Measurements from ENCODE around the gene HLA-DMA.
A peak's percentile ranks its signal among the peaks of the same experiment; 100 is the strongest.

The HLA-DMA gene

DNA sequence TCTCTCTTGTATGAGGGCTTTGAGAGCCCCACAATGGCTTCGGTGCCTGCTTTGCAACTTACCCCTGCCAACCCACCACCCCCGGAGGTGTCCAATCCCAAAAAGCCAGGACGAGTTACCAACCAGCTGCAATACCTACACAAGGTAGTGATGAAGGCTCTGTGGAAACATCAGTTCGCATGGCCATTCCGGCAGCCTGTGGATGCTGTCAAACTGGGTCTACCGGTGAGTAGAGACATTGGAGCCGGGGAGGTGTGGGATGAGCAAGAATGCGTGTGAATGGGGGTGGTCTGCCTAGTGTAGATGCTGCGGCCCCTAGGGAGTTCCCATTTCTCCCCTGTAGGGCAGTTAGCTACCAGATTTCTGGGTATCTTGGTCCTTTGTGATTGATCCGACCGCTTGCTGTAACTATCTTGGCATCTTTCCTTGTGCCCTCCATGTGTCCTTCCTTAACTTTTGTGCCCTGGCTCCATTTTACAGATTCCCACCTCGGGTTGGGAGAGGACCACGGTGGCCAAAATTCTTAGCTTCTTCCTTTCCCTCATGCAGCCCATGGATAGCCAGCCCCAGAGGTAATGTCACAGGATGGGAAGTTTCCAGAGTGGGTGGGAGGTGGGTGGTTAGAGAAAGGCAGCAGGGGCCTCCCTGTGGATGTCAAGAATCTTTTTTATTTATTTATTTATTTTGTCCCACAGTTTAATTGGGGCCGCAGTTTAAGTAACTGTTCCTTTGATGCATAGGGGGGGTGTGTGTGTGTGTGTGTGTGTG is 21.8 kb upstream of the HLA-DMA start:
- DNase-seq = no peak

DNA sequence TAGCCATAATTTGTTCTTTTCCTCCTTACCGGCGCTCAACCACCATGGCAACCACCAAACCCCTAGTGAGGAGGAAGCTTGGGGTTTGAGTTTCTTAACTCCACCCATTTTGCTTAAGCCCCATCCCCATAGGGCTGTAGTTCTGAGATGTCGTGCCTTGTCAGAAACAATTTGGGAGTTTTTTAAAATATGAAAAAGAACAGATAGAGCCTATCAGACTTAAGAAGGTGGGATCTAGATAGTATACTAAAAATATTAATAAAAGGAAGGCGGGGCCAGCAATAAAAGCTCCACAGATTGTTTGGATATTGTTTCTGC is 21.1 kb upstream of the HLA-DMA start:
- DNase-seq = peak in 2 of 56 donors; percentile 5 to 22

DNA sequence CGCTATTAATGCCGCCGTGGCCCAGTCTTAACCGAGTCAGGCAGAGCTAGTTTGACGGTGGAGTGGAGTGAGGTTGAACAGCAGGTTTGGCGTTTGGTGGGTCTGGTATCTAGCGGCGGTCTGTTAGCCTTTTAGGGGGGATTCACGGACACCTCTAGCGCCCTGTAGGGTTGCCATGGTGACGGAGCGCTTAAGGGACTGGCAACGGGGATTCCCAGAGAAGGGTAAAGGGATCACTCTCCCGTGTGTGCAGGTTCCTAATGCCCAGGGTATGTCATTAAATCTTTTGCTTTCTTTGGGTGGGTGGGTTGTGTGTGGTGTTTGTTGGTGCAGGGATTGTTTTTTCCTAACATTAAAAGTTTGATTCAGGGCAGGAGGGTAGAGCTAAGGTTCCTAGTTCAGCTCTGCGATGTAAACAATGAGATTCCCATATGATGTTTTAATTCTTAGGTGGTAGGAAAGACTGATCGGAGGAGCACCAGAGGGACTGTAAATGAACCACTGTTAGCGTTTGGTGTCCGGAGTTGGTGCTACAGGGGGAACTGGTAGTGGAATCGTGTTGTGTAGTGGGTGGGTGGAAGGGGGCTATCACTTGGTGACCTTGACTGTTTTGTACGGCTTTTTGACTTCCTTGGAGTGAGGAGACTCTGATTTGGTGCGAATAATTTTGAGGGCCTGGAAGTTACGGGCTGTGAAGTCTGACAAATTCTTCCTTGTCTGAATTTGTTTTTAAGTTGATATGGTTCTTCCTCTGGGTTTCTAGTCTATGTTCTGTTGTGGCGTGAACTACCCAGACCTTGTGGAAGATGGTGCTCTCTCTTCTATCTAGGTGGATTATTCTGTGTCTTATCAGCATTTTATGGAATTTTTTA is 20.5 kb upstream of the HLA-DMA start:
- peak in 8 of 56 donors; percentile 9 to 56 (median 48) for DNase-seq

DNA sequence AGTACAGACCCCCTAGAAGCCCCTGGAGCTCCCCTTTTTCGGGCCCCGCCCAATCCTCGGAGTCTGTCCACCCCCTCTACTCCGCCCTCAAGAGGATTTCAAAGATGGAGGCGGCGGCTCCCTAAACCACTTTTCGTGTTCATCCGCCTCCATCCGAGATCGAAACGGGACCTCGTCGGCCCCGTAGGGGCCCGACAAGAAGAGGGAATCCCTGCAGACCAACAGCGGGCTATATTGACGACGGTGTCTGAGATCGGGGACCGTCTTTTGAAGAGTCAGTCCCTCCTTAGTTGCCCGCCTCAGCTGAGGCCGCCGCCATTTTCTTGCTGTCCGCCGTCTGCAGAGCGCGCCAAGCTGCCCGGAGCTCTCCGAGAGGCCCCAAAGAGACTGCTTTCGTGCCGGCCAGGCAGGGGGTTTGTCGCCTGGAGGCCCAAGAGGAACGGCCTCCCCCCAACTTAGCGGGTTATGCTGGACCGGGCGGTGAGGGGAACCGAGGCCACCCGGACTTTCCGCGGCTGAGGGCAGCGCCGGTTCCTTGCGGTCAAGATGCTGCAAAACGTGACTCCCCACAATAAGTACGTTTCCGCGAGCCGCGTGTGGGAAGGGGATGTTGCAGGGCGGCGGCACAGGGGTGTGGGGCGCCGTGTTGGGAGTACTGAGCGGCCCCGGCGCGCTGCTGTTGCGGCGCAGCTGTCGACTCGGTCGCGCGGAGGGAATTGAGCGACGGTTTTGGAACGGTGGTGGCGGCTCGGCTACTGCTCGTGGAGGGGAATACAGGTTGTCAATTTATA is 19.7 kb upstream of the HLA-DMA start:
- DNase-seq = peak in 19 of 56 donors; percentile 29 to 92 (median 63)

DNA sequence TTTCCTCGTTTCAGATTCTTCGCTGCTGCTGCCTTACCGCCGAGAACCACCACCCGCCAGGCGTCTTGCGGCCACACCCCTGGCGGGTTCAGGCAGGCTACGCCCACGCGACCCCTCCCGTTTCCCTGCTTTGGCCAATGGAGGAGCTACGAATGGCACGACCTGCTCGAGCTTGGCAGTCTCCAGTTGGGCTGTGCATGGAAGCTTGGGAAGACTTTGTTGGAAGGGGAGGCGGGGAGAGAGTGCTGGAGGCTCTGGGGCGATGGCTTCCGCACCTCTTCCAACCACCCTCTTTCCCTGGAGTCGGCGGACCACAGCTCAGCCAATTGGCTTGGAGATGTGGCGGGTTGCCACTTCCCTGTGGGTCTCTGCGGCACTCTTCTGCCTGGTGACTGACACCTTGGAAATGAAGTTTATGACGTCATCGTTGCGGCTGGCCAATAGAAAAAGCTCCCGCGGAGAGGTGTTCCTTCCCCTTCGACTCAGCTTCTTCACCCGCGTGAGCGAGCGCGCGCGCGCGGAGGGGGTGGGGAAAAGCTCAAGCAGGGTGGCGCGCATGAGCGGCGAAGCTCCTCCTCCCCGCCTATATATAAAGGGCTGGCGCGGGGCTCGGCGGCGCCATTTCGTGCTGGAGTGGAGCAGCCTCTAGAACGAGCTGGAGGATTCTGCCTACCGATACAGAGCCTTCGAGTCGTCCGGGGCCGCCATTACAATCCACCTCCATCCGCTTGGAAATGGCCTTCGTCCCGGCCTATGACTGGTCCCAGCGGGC is 18.9 kb upstream of the HLA-DMA start:
- DNase-seq = peak; percentile 93 to 100 (median 99)

DNA sequence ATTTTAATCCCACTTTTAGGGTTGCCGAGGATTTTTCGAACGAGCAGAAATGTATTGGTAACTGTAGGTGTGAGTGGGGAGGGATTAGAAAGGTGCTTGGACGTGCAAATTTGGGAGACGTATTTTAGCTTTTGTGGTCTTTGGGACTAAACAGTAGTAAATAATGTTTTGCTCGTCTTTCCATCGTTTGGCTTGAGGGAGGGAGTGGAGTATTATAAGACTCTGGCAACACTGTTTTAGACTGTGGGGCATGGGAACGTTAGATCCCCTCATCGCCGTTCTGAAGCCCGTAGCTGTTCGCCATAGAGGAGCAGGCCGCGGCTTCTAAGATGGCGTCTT is 18.3 kb upstream of the HLA-DMA start:
- DNase-seq = no peak

DNA sequence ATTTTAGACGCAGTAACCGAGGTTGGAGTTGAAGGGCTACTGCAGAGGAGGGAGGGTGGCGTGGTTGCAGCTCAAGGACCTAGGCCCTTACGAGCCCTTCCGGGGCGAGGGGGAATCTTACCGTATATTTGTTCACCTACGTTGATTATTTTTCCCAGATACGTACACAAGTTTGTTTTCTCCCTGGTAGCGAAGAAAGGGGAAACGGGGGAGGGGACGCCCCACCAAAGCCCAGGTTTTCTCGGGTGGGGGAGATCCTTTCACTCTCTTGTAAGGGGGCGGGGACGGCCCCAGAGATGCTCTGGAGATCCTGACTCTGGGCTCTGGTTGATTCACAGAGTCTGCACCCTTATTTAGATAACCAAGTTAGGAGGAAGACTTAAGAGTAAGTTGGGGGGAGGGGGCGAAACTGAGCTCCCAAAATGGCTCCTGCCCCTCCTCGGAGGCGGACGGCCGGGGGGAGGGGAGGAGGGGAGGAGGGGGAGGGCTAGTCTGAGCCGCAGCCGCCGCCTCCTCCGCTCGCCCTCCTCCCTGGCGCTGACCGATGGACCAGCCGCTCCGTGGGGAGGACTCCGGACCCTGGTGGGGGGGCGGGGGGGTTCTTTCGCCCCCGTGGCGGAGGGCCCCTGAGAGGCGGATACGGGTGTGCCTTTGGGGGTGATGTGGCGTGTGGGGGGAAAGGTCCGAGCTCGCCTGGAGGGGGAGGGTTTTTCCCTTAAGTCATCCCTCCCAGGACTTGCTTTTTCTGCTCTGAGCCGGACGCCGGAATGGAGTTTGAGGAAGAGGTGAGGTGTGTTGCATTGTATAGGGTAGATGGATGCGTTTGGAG is 17.7 kb upstream of the HLA-DMA start:
- peak in 53 of 56 donors; percentile 17 to 86 (median 70) for DNase-seq

DNA sequence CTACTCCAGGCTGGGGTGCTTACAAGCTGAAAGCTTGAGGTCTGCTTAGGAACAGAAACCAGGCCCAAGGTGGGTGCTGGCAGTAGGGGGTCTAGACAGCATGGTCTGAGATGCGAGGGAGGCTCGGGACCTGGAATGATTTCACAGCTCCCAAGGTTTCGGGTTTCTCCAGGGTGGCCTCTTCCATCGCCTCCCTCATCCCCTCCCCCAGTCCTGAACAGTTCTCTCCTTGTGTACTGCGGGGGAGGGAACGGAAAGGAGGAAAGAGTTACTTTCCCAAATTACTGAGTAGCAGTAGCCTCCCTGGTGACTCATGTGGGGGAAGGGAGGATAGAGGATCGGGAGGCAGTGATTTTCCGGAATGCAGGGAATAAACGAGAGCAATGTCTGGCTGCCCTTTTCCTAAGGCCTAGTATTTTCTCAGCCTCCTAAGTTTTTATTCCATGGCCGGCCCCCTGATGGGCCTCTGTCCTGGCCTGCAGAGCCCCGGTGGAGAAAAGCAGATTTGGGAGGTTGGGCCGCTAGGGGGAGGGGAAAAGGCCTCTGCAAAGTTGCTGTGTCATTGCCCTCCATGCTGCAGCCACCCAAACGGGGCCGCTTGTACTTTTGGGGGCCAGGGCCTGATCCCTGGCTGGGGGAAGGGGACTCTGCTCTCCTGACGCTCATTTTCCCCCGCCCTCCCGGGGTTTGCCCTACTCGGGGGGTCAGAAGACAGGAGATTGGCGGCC is 17.0 kb upstream of the HLA-DMA start:
- DNase-seq = peak in 50 of 56 donors; percentile 19 to 89 (median 68)

DNA sequence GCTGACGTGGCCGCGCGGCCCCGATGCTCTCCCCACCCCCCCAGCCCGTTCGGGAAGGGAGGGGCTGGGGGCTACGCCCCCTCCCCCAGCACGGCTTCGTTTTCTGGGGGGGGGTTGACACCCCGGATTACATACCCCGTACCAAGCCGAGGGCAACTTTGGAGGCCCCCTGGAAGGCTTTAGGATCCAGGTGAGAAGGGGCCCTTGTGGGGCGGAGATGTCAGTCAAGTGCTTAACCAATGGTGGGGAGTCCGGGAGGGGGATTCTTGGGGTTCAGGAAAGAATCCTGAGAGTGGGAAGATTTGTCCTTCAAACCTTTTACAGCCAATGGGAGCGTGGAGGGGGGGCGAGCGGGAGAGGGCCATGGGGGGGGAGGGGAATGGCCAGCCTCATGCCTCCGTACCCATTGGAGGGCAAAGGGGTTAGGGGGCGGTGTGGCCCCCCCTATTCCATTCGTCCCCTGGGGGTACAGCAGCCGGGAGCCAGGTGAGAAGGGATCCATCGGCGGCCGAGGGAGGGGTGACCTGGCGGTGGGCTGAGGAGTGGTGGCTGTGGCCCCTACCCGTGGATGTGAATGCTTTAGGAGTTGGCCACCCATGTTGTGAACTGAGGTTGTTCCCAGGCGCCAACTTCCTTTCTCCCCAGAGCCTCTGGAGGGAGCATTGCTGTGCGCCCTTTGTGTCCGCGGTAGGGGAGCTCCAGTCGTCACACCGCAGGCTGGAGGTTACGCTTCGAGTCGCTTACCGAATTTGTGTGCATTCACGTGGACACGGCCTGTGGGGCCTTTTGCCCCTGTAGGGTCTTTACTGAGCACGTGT is 16.2 kb upstream of the HLA-DMA start:
- DNase-seq = peak in 49 of 56 donors; percentile 53 to 95 (median 82)

DNA sequence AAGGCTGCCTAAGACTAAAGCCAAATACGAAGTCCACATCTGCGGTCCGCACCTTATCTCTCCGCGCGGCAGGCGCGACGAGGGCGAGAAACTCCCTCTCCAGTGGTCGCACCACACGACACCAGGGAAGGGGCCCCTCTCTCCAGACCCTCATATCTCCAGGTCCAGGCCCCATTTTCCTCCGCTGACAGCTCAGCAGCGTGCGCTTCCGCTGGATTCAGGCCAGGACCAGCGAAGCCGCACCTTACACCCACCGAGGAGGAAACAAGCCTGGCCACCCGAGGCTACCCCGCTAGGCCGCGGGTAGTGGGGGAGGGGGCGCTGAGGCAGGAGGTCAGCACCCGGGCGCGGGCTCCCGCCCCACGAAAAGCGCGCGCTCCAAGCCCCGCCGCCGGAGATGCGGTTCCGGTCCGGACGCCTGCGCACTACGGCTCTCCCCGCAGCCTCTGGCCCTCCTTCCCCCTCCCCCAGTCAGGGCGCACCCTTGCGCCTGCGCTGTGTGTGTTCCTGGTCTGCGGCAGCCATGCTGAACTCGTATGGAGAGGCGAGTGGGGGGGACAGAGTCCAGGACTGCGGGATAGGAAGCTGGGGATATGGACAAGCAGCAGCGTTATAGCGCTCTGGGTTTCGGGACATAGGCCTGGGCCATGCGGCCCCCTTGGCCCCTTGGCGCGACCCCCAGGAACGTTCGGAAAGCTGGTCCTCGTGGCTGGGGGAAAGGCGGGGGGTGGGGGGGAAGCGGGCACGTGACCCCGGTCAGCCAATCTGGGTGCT is 15.4 kb upstream of the HLA-DMA start, which contains the start of gene BRD2:
TSS of gene BRD2 (plus strand) at position 502 of the 774 bp plus-strand sequence. CDS start 4,305 bp downstream, outside the sequence.
- DNase-seq = peak; percentile 56 to 99 (median 96)

DNA sequence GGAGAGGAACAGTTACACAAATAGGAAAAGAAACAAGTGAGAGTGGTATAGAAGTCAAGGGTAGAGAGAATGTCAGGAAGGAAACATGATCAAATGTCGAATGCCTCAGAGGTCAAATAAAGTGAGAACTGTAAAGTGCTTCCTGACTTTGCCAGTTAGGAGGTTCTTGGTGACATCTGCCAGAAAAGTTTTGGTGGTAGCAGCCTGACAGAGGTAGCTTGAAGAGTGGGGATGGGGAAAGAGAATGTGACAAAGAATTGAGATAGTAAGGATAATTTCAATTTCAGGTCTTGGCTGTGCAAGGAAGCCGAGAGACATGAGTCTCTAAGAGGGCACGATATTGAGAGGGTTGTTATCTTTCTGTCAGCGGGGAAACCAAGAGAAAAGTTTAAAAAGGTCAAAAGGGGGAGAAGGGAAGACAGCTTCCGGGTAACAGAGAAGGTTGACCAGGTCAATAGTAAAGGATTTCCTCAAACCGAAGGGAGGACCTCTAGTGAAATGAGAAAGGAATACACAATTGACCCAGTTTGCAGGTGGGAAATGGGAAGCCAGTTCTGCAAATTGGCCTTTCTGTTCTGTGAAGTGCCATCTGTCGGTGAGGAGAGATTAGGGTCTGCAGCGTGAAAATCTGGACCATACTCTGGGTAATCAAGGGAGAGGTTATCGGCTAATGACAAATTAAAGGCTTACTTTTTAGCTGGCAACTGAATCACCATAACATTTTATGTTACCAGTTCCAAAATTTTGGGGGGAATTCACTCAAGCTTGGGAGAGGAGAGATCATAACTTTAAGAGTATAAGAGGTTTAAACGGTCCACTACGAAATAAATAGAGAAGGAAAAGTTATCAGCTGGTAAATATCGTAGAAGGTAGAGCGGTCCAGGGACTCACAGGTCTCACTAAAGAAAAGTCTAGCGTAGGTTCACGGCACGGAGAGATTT is 14.5 kb upstream of the HLA-DMA start:
- DNase-seq = peak in 23 of 56 donors; percentile 2 to 63 (median 23)

DNA sequence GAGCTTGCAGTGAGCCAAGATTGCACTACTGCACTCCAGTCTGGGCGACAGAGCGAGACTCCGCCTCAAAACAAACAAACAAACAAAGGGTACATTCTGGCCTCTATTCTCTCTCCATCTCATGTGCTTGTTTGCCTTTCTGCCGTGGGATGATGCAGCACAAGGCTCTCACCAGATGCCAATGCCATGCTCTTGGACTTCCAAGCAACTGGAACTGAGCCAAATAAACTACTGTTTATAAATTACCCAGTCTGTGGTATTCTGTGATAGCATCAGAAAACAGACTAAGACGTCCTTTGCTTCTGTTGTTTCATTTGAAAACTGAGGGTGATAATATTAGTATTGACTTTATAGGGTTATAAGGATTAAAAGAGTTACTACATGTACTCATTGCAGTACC is 11.9 kb upstream of the HLA-DMA start:
- DNase-seq = no peak

DNA sequence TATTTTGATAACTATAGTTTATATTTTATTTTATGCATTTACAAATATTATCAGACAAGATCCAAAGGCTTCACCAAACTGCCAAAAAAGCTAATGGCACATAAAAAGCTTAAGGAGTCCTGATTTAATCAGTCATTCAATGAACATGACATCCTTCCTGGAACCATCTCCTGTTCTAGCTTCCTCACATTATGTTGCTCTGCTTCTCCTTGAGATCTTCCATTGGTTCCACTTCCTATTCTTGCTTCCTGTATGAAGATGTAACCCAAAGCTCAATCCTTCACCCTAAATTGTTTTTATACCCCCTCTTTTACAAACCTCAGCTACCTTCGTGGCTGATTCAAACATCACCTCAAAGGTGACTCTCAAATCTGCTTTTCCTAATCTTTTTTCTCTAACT is 11.0 kb upstream of the HLA-DMA start:
- no peak for DNase-seq

DNA sequence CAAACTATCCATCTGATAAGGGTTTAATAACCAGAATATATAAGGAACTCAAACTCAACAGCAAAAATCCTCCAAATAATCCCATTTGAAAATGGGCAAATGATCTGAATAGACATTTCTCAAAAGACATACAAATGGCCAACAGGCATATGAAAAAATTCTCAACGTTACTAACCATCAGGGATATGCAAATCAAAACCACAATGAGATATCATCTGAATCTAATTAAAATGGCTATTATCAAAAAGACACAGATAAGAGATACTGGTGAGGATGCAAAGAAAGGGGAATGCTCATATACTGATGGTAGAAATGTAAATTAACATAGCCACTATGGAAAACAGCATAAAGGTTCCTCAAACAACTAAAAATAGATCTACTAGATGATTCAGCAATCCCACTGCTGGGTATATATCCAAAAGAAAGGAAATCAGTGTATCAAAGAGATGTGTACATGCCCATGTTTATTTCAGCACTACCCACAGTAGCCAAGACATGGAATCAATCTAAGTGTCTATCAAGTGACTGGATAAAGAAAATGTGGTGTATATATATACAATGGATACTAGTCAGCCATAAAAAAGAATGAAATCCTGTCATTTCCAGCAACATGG is 9.4 kb upstream of the HLA-DMA start:
- DNase-seq = no peak

DNA sequence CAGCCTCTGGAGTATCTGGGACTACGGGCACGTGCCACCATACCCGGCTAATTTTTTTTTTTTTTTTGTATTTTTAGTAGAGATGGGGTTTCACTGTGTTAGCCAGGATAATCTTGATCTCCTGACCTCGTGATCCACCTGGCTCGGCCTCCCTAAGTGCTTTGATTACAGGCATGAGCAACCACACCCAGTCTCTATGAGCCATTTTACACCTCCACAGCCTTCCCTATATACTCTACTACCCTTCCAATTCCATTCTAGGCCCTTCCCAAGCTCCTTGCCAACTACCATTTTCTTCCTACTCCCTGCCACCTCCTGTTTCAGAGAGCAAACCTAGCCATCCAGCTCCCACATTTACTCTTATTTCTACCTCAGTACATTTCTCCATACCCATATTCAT is 7.7 kb upstream of the HLA-DMA start:
- DNase-seq = no peak

DNA sequence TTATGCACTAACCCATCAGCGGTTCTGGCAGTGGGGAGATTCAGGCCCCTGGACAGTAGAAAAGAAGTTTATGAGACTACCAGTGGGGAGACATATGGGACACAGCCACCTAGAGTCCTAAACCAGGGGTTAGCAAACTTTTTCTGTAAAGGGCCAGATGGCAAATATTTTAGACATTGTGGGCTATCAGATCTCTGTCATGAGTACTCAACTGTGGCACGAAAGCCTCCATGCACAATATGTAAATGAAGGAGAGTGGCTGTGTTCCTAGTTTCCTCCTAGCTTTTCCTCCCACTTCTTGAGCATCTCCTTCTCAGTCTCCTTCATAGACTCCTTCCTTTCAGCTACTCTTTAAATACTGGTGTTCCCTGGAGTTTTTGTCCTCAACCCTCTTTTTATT is 3.3 kb upstream of the HLA-DMA start:
- DNase-seq = no peak

Data from nucleus accumbens (tissue), 56 donors.